ENCODE data around the gene ZNF646. TPM values are rescaled to one million over a fixed set of nuclear protein-coding genes. Genes with fewer than 3 reads are reported as not detected.

ZNF646 gene
- total and polyA plus RNA-seq, 2 of the 13 experiments (the other 11 are each of a cell fraction or from before 2014, with no cell fraction given) = 3.4 to 10.9 TPM

GRCh38 chr16:31094424-31095120 is 20.4 kb downstream of the ZNF646 start, which contains the start of gene VKORC1 (continued):
- TF ChIP-seq TFDP1 (CRISPR knock-in tag; IDR thresholded peaks at IDR 0.05; ENCODE audit: borderline replicate concordance) (peak; percentile 89), RNF219 (CRISPR knock-in tag; IDR thresholded peaks at IDR 0.05) (no peak), MLLT10 (CRISPR knock-in tag; IDR thresholded peaks at IDR 0.05) (no peak), FOXO1 (CRISPR knock-in tag; IDR thresholded peaks at IDR 0.05) (peak; percentile 36; the same call in 1 of the 2 replicates), TBL1XR1 (IDR thresholded peaks at IDR 0.05; ENCODE audit: borderline replicate concordance, low read length, partially characterized antibody) (no peak), ZNF644 (CRISPR knock-in tag; IDR thresholded peaks at IDR 0.05; ENCODE audit: low read depth) (no peak), MAFG (CRISPR knock-in tag; IDR thresholded peaks at IDR 0.05) (no peak), ZBTB33 (CRISPR knock-in tag; IDR thresholded peaks at IDR 0.05) (no peak), SMARCE1 (IDR thresholded peaks at IDR 0.05; ENCODE audit: borderline replicate concordance) (no peak), IRX3 (CRISPR knock-in tag; IDR thresholded peaks at IDR 0.05; ENCODE audit: borderline replicate concordance, low read depth) (no peak), MIXL1 (CRISPR knock-in tag; IDR thresholded peaks at IDR 0.05) (peak; percentile 70), ATAD3A (CRISPR knock-in tag; IDR thresholded peaks at IDR 0.05) (peak; percentile 68; the same call in 1 of the 2 replicates), FOXP1 (IDR thresholded peaks at IDR 0.05) (no peak), FOXP1 (CRISPR knock-in tag; IDR thresholded peaks at IDR 0.05) (no peak), ZBTB21 (CRISPR knock-in tag; IDR thresholded peaks at IDR 0.05) (no peak), GPN1 (CRISPR knock-in tag; IDR thresholded peaks at IDR 0.05; ENCODE audit: borderline replicate concordance) (0 out of 2 replicates have a peak, but pooled peaks have one; percentile 43), ZNF234 (CRISPR knock-in tag; conservative IDR thresholded peaks at IDR 0.05) (no peak), ZNF335 (CRISPR knock-in tag; IDR thresholded peaks at IDR 0.05) (peak; percentile 95), BRCA1 (CRISPR knock-in tag; IDR thresholded peaks at IDR 0.05) (no peak), ZNF75D (CRISPR knock-in tag; IDR thresholded peaks at IDR 0.05; ENCODE audit: borderline replicate concordance) (no peak), ZBTB44 (CRISPR knock-in tag; IDR thresholded peaks at IDR 0.05) (no peak)
- TF ChIP-seq, protein P1, sequence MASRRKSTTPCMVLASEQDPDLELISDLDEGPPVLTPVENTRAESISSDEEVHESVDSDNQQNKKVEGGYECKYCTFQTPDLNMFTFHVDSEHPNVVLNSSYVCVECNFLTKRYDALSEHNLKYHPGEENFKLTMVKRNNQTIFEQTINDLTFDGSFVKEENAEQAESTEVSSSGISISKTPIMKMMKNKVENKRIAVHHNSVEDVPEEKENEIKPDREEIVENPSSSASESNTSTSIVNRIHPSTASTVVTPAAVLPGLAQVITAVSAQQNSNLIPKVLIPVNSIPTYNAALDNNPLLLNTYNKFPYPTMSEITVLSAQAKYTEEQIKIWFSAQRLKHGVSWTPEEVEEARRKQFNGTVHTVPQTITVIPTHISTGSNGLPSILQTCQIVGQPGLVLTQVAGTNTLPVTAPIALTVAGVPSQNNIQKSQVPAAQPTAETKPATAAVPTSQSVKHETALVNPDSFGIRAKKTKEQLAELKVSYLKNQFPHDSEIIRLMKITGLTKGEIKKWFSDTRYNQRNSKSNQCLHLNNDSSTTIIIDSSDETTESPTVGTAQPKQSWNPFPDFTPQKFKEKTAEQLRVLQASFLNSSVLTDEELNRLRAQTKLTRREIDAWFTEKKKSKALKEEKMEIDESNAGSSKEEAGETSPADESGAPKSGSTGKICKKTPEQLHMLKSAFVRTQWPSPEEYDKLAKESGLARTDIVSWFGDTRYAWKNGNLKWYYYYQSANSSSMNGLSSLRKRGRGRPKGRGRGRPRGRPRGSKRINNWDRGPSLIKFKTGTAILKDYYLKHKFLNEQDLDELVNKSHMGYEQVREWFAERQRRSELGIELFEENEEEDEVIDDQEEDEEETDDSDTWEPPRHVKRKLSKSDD (CRISPR knock-in tag; IDR thresholded peaks at IDR 0.05; ENCODE audit: low read depth) = no peak; the same call in 1 of the 2 replicates
